Endothelial cell of umbilical vein (primary cell): ENCODE results near the gene LRIG1. TPM values are rescaled to one million over a fixed set of nuclear protein-coding genes. Genes with fewer than 3 reads are reported as not detected.

Experiments used
- BruUV-seq: library from RNA; stranded (reverse); fragments of 400-500 nt; replicated peaks from 2 replicates; lab custom pipeline; 2021; lab: Mats Ljungman, UMichigan
- CTCF ChIA-PET: fragments of 300-600, 350-600 bp; sonication (Branson Sonifier 250); formaldehyde crosslinking; loops from one replicate; lab custom pipeline; 2021; ENCODE audit warnings: antibody characterized with exemption, inconsistent platforms; lab: Charles Lee
- POLR2A ChIA-PET: fragments of 300-600, 350-600 bp; sonication (Branson Sonifier 250); formaldehyde crosslinking; loops from one replicate; lab custom pipeline; 2021; ENCODE audit warnings: antibody characterized with exemption, inconsistent platforms; lab: Charles Lee
- DNase-seq: peaks from one replicate; pipeline ENCODE4 v3.0.0-alpha.2; 2011; ENCODE audit warnings: low read depth, low spot score
- FAIRE-seq: peaks from 2 replicates; lab custom pipeline; 2011; peaks lifted over from hg19 to GRCh38; lab: Jason Lieb, UNC
- H2AFZ ChIP-seq: 2 replicates; pipeline ENCODE4 v1.6.0; 2012; ENCODE audit warnings: low read depth, low read length, control low read depth, inconsistent platforms
- H3K27ac ChIP-seq: 2 replicates; pipeline ENCODE4 v1.5.1; 2011; ENCODE audit warnings: low read depth, mild to moderate bottlenecking, control low read depth, low read length, moderate library complexity; ENCODE audit not compliant: insufficient read depth
- H3K27me3 ChIP-seq, 2 experiments: 2 replicates each; pipeline versions ENCODE4 v1.6.0 to v1.6.1; 2011; ENCODE audit warnings: low read length in 2 of 2, mixed read lengths in 1 of 2; ENCODE audit not compliant: control insufficient read depth in 2 of 2, insufficient read depth in 2 of 2
- H3K36me3 ChIP-seq, 2 experiments: 2 replicates in 1 of 2; 3 replicates in 1 of 2; pipeline ENCODE4 v1.5.1; 2011; ENCODE audit warnings: low read length in 2 of 2, mild to moderate bottlenecking in 1 of 2, moderate library complexity in 1 of 2; ENCODE audit not compliant: control insufficient read depth in 2 of 2, insufficient read depth in 2 of 2; ENCODE audit errors: extremely low read depth in 1 of 2
- H3K4me1 ChIP-seq: 3 replicates; pipeline ENCODE4 v1.5.1; 2011; ENCODE audit warnings: mild to moderate bottlenecking, low read length; ENCODE audit not compliant: control insufficient read depth, insufficient read depth; ENCODE audit errors: extremely low read depth
- H3K4me2 ChIP-seq: 2 replicates; pipeline ENCODE4 v1.6.1; 2011; ENCODE audit warnings: low read length, control low read depth, mixed read lengths; ENCODE audit not compliant: insufficient read depth
- H3K4me3 ChIP-seq, 3 experiments: fragments of 200-600 bp in 1 of 3; sonication (generic), shearing (Covaris generic) in 1 of 3; replicated peaks in 1 of 3; 2 replicates each; pipeline ENCODE4 v1.5.1; 2011 to 2016; ENCODE audit warnings: control low read depth in 3 of 3, low read length in 3 of 3, mild to moderate bottlenecking in 2 of 3, inconsistent platforms in 1 of 3, low read depth in 1 of 3, moderate library complexity in 1 of 3; ENCODE audit not compliant: insufficient read depth in 1 of 3
- H3K79me2 ChIP-seq: 2 replicates; pipeline ENCODE4 v1.6.0; 2012; ENCODE audit warnings: low read length, inconsistent platforms; ENCODE audit not compliant: control insufficient read depth, insufficient read depth
- H3K9ac ChIP-seq: replicated peaks from 2 replicates; pipeline ENCODE3; 2011; ENCODE audit warnings: low read length, control low read depth; ENCODE audit not compliant: insufficient read depth; ENCODE audit errors: extremely low read depth
- H3K9me1 ChIP-seq: replicated peaks from 3 replicates; pipeline ENCODE4 v1.6.0; 2011; ENCODE audit warnings: mild to moderate bottlenecking, low read length; ENCODE audit not compliant: control insufficient read depth, insufficient read depth; ENCODE audit errors: extremely low read depth
- H3K9me3 ChIP-seq: replicated peaks from 2 replicates; pipeline ENCODE4 v1.5.1; 2012; ENCODE audit warnings: low read length, inconsistent platforms; ENCODE audit not compliant: control insufficient read depth, insufficient read depth
- H4K20me1 ChIP-seq: replicated peaks from 2 replicates; pipeline ENCODE3; 2011; ENCODE audit warnings: mild to moderate bottlenecking, low read length; ENCODE audit not compliant: control insufficient read depth, insufficient read depth; ENCODE audit errors: extremely low read depth
- EZH2 ChIP-seq: IDR thresholded peaks from 2 replicates; pipeline ENCODE4 v1.6.1; 2012; ENCODE audit warnings: borderline replicate concordance, low read depth, mild to moderate bottlenecking, moderate library complexity, low read length, inconsistent platforms; ENCODE audit not compliant: severe bottlenecking
- FOS ChIP-seq: IDR thresholded peaks from 2 replicates; pipeline ENCODE4 v1.6.1; 2011; ENCODE audit warnings: mild to moderate bottlenecking, low read length, moderate library complexity, borderline replicate concordance; ENCODE audit not compliant: insufficient read depth
- GATA2 ChIP-seq: IDR thresholded peaks from 2 replicates; pipeline ENCODE4 v1.7.0; 2011; ENCODE audit warnings: low read depth, mild to moderate bottlenecking, moderate library complexity, mixed read lengths, low read length; ENCODE audit not compliant: insufficient read length, insufficient read depth
- JUN ChIP-seq: IDR thresholded peaks from 2 replicates; pipeline ENCODE4 v1.6.1; 2011; ENCODE audit warnings: borderline replicate concordance, low read depth; ENCODE audit not compliant: insufficient read length, insufficient read depth
- MYC ChIP-seq: IDR thresholded peaks from one replicate; pipeline ENCODE4 v1.6.1; 2011; ENCODE audit warnings: mild to moderate bottlenecking, low read depth, low read length
- POLR2A ChIP-seq: IDR thresholded peaks from 2 replicates; pipeline ENCODE4 v1.6.1; 2012; ENCODE audit warnings: low read depth, mild to moderate bottlenecking, control low read depth, low read length
- POLR2AphosphoS5 ChIP-seq: IDR thresholded peaks from 2 replicates; pipeline ENCODE4 v1.6.1; 2012; ENCODE audit warnings: low read depth, mild to moderate bottlenecking, control low read depth, low read length, moderate library complexity; ENCODE audit not compliant: insufficient read depth
- dilution Hi-C: fragments of 300-500 bp; cut with MboI; formaldehyde crosslinking; loops from one replicate; pipeline ENCODE4 v1.15.0; 2019; ENCODE audit warnings: low sequenced_read_pairs; ENCODE audit not compliant: extremely low pct_ligation_motif_present
- intact Hi-C: fragments of 100-400 bp; cut with micrococcal nuclease; formaldehyde crosslinking; loops from one replicate; pipeline ENCODE4 v1.10.0; 2022
- polyA plus RNA-seq, 4 experiments: library from polyadenylated mRNA; depleted of rRNA in 3 of 4; stranded (reverse) in 3 of 4; unstranded in 1 of 4; fragments of >200 nt; gene quantifications; 2 replicates each; pipeline versions ENCODE4 v1.2.1 to v1.2.3, GENCODE V29; 2011 to 2012; ENCODE audit warnings: missing spikeins in 1 of 4
- total RNA-seq: library from RNA; stranded (reverse); gene quantifications from 2 replicates; pipeline ENCODE4 v1.2.3, GENCODE V29; 2021
- TF ChIP-seq, protein P1 (sequence below), 2 donors: IDR thresholded peaks; 1 replicate in 1 of 2; 2 replicates in 1 of 2; pipeline ENCODE4 v1.5.1; 2011; ENCODE audit warnings: low read length in 2 of 2, mild to moderate bottlenecking in 2 of 2, moderate library complexity in 2 of 2, control low read depth in 1 of 2, inconsistent platforms in 1 of 2, low read depth in 1 of 2; ENCODE audit not compliant: insufficient read depth in 1 of 2; ENCODE audit errors: extremely low read depth in 1 of 2
- TF ChIP-seq, protein P2 (sequence below): IDR thresholded peaks from 2 replicates; pipeline ENCODE4 v1.6.1; 2011; ENCODE audit not compliant: insufficient read depth, insufficient read length

The LRIG1 gene
- total and polyA plus RNA-seq, 2 donors (not counting 3 experiments of a cell fraction or from before 2014, with no cell fraction given) = 50.3 to 52.2 TPM

DNA sequence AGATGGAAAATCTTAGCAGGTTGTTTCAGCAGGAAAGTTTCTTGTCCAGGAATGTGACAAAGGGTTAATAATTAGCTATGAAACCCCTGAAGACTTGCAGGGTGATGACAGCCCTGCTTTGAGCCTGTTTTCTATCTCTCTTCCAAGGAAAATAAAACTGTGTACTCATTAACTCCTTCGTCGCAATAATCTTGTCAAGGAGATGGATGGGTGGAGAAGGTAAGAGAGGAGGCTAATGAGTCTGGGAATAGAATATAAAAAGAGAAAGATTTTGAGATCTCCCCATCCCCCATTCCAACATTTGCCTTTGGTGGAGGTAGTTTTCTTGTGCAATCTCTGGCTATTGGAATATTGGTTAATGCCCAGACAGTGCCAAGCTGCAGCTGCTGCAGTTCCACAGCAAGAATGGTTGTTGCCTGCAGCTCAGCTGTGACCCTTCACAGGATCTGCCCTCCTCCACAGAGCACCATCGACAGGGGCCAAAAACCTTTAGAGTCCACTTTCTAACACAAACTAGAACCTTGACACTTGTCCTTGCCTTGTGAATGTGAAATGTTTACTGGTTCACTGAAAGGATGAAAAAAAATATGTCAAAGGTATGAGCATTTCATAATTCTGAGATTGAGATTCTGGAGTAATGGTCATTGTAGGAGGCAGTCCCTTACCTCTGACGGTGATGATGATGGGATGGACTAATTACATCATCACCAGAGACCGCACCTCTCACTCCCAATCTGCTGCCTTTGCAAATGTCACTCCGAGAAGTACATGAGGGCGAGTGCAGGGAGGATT is 4.2 kb upstream of the LRIG1 start:
- TF ChIP-seq, protein P1, sequence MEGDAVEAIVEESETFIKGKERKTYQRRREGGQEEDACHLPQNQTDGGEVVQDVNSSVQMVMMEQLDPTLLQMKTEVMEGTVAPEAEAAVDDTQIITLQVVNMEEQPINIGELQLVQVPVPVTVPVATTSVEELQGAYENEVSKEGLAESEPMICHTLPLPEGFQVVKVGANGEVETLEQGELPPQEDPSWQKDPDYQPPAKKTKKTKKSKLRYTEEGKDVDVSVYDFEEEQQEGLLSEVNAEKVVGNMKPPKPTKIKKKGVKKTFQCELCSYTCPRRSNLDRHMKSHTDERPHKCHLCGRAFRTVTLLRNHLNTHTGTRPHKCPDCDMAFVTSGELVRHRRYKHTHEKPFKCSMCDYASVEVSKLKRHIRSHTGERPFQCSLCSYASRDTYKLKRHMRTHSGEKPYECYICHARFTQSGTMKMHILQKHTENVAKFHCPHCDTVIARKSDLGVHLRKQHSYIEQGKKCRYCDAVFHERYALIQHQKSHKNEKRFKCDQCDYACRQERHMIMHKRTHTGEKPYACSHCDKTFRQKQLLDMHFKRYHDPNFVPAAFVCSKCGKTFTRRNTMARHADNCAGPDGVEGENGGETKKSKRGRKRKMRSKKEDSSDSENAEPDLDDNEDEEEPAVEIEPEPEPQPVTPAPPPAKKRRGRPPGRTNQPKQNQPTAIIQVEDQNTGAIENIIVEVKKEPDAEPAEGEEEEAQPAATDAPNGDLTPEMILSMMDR (IDR thresholded peaks at IDR 0.05; ENCODE audit: extremely low read depth in 1 of 2, insufficient read depth in 1 of 2, low read depth in 1 of 2, low read length in 2 of 2) = no peak
- CTCF ChIA-PET = no interaction called here
- Histone ChIP-seq H3K4me1 (peaks cover 4% of the 10 kb centered on the region), H3K9ac (no peak overlapping the region), H3K79me2 (peaks cover 2% of the 10 kb centered on the region), H4K20me1 (no peaks in the 10 kb centered on the region), H2AFZ (no peak overlapping the region), H3K27ac (no peak overlapping the region), H3K27me3 (peaks cover 18 to 19% of the 10 kb centered on the region in 2 experiments), H3K9me3 (no peaks in the 10 kb centered on the region), H3K4me2 (no peak overlapping the region), H3K9me1 (no peaks in the 10 kb centered on the region), H3K4me3 (no peak overlapping the region), H3K36me3 (no peaks in the 10 kb centered on the region)
- no peak for FAIRE-seq
- DNase-seq = no peak
- intact Hi-C loops (no loop called here), dilution Hi-C loops (no loop called here)
- no TSS peak for BruUV-seq
- POLR2A ChIA-PET = interaction anchor here (0.6 kb wide), 1 partner anchor 97 kb away, joined by 6 read pairs; no protein-coding TSS in a partner anchor

DNA sequence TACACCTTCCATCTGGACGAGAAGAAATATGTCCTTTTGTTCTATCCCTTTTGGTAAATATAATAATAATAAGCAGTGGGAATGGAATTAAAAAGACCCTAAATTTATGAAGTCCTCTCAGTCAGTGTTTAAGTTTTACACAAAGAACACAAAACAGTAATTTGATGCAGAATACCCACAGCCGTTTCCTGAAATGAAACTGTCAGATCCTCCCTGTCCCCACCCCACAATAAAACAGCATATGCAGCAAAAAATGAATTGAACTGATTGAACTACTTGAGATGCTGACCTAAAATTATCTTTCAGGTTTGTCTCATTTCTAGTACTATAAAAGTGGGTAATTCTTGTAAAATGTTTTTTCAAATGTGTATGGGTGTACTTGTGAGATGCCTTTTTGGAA is 2.2 kb upstream of the LRIG1 start:
- intact Hi-C loops = no loop called here
- dilution Hi-C loops = no loop called here
- no peak overlapping the region for H3K27ac ChIP-seq
- no peaks in the 10 kb centered on the region for H3K9me3 ChIP-seq
- no peaks in the 10 kb centered on the region for H4K20me1 ChIP-seq
- peaks cover 15 to 18% of the 10 kb centered on the region in 2 experiments for H3K27me3 ChIP-seq
- TF ChIP-seq, protein P1 (IDR thresholded peaks at IDR 0.05; ENCODE audit: extremely low read depth in 1 of 2, insufficient read depth in 1 of 2, low read depth in 1 of 2, low read length in 2 of 2) = no peak
- no peak for TF ChIP-seq POLR2A
- no peak for TF ChIP-seq GATA2
- TF ChIP-seq EZH2 = no peak
- no peak for TF ChIP-seq FOS
- TF ChIP-seq POLR2AphosphoS5 = no peak
- no peak for TF ChIP-seq JUN
- TF ChIP-seq, protein P2, sequence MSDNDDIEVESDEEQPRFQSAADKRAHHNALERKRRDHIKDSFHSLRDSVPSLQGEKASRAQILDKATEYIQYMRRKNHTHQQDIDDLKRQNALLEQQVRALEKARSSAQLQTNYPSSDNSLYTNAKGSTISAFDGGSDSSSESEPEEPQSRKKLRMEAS = no peak
- TF ChIP-seq MYC = no peak
- no TSS peak for BruUV-seq
- peaks cover 13% of the 10 kb centered on the region for H3K4me1 ChIP-seq
- DNase-seq (no peak), FAIRE-seq (no peak)
- H3K9me1 ChIP-seq = no peaks in the 10 kb centered on the region
- H3K9ac ChIP-seq = no peak overlapping the region
- ChIA-PET CTCF (interaction anchor here (1.3 kb wide), 1 partner anchor 95 kb away, joined by 6 read pairs; no protein-coding TSS in a partner anchor), POLR2A (no interaction called here)
- H3K4me3 ChIP-seq = no peak overlapping the region
- H3K36me3 ChIP-seq = no peaks in the 10 kb centered on the region
- H3K4me2 ChIP-seq = no peak overlapping the region
- peaks cover 22% of the 10 kb centered on the region for H3K79me2 ChIP-seq
- no peak overlapping the region for H2AFZ ChIP-seq
